ENCODE data around the gene PPFIBP2. TPM values are rescaled to one million over a fixed set of nuclear protein-coding genes. Genes with fewer than 3 reads are reported as not detected.

Gene PPFIBP2
- total and polyA plus RNA-seq, 10 of the 15 experiments (the other 5 are each of a cell fraction or from before 2014, with no cell fraction given): 17.3 to 56.3 (median 39.2) TPM

DNA sequence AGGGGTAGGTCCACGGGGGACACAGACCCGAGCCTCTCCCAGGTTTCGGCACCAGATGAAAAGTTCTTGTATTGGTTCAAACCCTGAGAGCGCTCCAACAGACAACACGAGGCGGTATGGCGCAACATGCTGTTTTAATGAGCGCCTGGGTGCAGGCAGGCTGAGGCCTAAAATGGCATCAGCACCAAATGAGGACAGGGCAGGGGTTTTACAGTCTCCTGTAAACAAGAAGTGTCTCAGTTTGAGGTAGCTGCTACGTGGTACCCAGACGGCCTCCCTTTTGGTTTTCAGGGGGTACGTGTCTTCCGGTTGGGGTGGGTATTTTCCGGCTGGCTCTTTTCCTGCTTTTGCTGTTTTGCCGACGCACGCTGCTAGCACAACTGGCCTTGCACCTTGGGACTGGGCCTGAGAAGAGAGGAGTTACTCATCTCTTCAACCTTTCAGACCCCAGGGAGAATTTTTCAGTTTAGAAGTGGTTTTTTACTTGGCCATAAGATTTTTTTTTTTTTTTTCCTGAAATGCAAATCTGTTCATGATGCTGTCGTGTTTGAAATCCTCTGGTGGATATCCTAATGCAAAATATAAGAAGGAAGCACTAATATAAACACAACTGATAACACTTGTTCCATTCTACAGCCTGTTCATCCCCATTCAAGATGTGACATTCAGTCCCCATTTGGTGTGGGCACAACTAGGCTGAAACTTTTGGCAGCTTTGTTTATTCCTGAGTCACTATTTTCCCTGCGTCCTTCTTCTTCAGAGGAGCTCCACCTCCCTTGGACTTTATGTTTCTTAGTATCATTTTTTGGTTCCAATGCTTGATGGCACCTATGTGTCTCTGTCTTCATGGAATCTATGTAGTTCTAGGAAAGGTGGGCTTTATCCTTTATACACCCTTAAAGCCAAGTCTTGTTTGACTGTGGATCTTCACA, 6.5 kb downstream of the PPFIBP2 start (continued):
- TF ChIP-seq, protein P1, sequence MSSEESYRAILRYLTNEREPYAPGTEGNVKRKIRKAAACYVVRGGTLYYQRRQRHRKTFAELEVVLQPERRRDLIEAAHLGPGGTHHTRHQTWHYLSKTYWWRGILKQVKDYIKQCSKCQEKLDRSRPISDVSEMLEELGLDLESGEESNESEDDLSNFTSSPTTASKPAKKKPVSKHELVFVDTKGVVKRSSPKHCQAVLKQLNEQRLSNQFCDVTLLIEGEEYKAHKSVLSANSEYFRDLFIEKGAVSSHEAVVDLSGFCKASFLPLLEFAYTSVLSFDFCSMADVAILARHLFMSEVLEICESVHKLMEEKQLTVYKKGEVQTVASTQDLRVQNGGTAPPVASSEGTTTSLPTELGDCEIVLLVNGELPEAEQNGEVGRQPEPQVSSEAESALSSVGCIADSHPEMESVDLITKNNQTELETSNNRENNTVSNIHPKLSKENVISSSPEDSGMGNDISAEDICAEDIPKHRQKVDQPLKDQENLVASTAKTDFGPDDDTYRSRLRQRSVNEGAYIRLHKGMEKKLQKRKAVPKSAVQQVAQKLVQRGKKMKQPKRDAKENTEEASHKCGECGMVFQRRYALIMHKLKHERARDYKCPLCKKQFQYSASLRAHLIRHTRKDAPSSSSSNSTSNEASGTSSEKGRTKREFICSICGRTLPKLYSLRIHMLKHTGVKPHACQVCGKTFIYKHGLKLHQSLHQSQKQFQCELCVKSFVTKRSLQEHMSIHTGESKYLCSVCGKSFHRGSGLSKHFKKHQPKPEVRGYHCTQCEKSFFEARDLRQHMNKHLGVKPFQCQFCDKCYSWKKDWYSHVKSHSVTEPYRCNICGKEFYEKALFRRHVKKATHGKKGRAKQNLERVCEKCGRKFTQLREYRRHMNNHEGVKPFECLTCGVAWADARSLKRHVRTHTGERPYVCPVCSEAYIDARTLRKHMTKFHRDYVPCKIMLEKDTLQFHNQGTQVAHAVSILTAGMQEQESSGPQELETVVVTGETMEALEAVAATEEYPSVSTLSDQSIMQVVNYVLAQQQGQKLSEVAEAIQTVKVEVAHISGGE (CRISPR knock-in tag; IDR thresholded peaks at IDR 0.05): no peak
- TF ChIP-seq SUPT20H (IDR thresholded peaks at IDR 0.05; ENCODE audit: borderline replicate concordance, control insufficient read depth, low read depth, low read length): no peak
- 0 out of 2 replicates have a peak, but pooled peaks have one; percentile 28 for TF ChIP-seq SMAD5 (IDR thresholded peaks at IDR 0.05; ENCODE audit: low read depth)
- peak; percentile 62 for TF ChIP-seq YY1 (IDR thresholded peaks at IDR 0.05; ENCODE audit: low read depth, low read length)
- peak; percentile 49 for TF ChIP-seq CREB1 (IDR thresholded peaks at IDR 0.05; ENCODE audit: low read depth)
- 0 out of 2 replicates have a peak, but pooled peaks have one; percentile 28 for TF ChIP-seq IRF4 (IDR thresholded peaks at IDR 0.05; ENCODE audit: low read depth, low read length)
- TF ChIP-seq ATF7 (IDR thresholded peaks at IDR 0.05; ENCODE audit: low read depth): peak; percentile 35; the same call in 1 of the 2 replicates
- TF ChIP-seq, protein P2, sequence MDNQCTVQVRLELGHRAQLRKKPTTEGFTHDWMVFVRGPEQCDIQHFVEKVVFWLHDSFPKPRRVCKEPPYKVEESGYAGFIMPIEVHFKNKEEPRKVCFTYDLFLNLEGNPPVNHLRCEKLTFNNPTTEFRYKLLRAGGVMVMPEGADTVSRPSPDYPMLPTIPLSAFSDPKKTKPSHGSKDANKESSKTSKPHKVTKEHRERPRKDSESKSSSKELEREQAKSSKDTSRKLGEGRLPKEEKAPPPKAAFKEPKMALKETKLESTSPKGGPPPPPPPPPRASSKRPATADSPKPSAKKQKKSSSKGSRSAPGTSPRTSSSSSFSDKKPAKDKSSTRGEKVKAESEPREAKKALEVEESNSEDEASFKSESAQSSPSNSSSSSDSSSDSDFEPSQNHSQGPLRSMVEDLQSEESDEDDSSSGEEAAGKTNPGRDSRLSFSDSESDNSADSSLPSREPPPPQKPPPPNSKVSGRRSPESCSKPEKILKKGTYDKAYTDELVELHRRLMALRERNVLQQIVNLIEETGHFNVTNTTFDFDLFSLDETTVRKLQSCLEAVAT (IDR thresholded peaks at IDR 0.05): 0 out of 2 replicates have a peak, but pooled peaks have one; percentile 5
- TF ChIP-seq HDAC2 (IDR thresholded peaks at IDR 0.05): no peak
- no peak; the same call in 1 of the 2 replicates for TF ChIP-seq MTA3 (IDR thresholded peaks at IDR 0.05; ENCODE audit: borderline replicate concordance, low read length)
- no peak for TF ChIP-seq EGR1 (IDR thresholded peaks at IDR 0.05; ENCODE audit: borderline replicate concordance in 1 of 2, low read depth in 2 of 2, low read length in 2 of 2)
- 0 out of 2 replicates have a peak, but pooled peaks have one; percentile 23 for TF ChIP-seq EED (IDR thresholded peaks at IDR 0.05; ENCODE audit: low read depth)
- TF ChIP-seq POLR2AphosphoS5 (IDR thresholded peaks at IDR 0.05; ENCODE audit: low read length): peak; percentile 83; the same call in 1 of the 2 replicates
- no peak for TF ChIP-seq CBX3 (IDR thresholded peaks at IDR 0.05; ENCODE audit: borderline replicate concordance, low read depth)
- TF ChIP-seq BCL11A (IDR thresholded peaks at IDR 0.05; ENCODE audit: low read depth, low read length): no peak
- peak; percentile 86 for TF ChIP-seq ZNF384 (IDR thresholded peaks at IDR 0.05; ENCODE audit: borderline replicate concordance, low read depth, low read length)
- TF ChIP-seq, protein P3, sequence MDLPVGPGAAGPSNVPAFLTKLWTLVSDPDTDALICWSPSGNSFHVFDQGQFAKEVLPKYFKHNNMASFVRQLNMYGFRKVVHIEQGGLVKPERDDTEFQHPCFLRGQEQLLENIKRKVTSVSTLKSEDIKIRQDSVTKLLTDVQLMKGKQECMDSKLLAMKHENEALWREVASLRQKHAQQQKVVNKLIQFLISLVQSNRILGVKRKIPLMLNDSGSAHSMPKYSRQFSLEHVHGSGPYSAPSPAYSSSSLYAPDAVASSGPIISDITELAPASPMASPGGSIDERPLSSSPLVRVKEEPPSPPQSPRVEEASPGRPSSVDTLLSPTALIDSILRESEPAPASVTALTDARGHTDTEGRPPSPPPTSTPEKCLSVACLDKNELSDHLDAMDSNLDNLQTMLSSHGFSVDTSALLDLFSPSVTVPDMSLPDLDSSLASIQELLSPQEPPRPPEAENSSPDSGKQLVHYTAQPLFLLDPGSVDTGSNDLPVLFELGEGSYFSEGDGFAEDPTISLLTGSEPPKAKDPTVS (IDR thresholded peaks at IDR 0.05; ENCODE audit: low read depth, low read length): no peak
- TF ChIP-seq, protein P4, sequence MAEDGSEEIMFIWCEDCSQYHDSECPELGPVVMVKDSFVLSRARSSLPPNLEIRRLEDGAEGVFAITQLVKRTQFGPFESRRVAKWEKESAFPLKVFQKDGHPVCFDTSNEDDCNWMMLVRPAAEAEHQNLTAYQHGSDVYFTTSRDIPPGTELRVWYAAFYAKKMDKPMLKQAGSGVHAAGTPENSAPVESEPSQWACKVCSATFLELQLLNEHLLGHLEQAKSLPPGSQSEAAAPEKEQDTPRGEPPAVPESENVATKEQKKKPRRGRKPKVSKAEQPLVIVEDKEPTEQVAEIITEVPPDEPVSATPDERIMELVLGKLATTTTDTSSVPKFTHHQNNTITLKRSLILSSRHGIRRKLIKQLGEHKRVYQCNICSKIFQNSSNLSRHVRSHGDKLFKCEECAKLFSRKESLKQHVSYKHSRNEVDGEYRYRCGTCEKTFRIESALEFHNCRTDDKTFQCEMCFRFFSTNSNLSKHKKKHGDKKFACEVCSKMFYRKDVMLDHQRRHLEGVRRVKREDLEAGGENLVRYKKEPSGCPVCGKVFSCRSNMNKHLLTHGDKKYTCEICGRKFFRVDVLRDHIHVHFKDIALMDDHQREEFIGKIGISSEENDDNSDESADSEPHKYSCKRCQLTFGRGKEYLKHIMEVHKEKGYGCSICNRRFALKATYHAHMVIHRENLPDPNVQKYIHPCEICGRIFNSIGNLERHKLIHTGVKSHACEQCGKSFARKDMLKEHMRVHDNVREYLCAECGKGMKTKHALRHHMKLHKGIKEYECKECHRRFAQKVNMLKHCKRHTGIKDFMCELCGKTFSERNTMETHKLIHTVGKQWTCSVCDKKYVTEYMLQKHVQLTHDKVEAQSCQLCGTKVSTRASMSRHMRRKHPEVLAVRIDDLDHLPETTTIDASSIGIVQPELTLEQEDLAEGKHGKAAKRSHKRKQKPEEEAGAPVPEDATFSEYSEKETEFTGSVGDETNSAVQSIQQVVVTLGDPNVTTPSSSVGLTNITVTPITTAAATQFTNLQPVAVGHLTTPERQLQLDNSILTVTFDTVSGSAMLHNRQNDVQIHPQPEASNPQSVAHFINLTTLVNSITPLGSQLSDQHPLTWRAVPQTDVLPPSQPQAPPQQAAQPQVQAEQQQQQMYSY (CRISPR knock-in tag; IDR thresholded peaks at IDR 0.05): no peak
- no peak for TF ChIP-seq IKZF2 (IDR thresholded peaks at IDR 0.05)
- TF ChIP-seq LARP7 (IDR thresholded peaks at IDR 0.05): no peak

Measured in GM12878 (cell line).